ENCODE results near the gene ME1. TPM values are rescaled to one million over a fixed set of nuclear protein-coding genes. Genes with fewer than 3 reads are reported as not detected.
A peak's percentile ranks its signal among the peaks of the same experiment; 100 is the strongest.

ME1 gene
- total and polyA plus RNA-seq, 9 donors = 1.4 to 2.5 (median 1.9) TPM

GRCh38 chr6:83403191-83403590, 27.7 kb downstream of the ME1 start:
- H3K27ac ChIP-seq (ENCODE audit: low read length) = no peak overlapping the region
- H3K36me3 ChIP-seq (ENCODE audit: control insufficient read depth, insufficient read depth, low read length) = no peaks in the 10 kb centered on the region
- WGBS (ENCODE audit: insufficient coverage) = no CpG with 5 or more reads among the region's 1 CpG
- no peaks in the 10 kb centered on the region for H3K27me3 ChIP-seq (ENCODE audit: control insufficient read depth, insufficient read depth, low read length)
- no peaks in the 10 kb centered on the region for H3K4me1 ChIP-seq (ENCODE audit: control insufficient read depth, insufficient read depth, low read length)
- DNase-seq = no peak
- no peaks in the 10 kb centered on the region for H3K9me3 ChIP-seq (replicated peaks; ENCODE audit: control insufficient read depth, low read depth, low read length)
- no peak overlapping the region for H3K4me3 ChIP-seq (ENCODE audit: low read length)

GRCh38 chr6:83389606-83390005, 41.2 kb downstream of the ME1 start:
- Histone ChIP-seq H3K27ac (ENCODE audit: low read length) (no peak overlapping the region), H3K4me1 (ENCODE audit: control insufficient read depth, insufficient read depth, low read length) (no peaks in the 10 kb centered on the region), H3K9me3 (replicated peaks; ENCODE audit: control insufficient read depth, low read depth, low read length) (no peaks in the 10 kb centered on the region), H3K4me3 (ENCODE audit: low read length) (no peak overlapping the region), H3K27me3 (ENCODE audit: control insufficient read depth, insufficient read depth, low read length) (no peaks in the 10 kb centered on the region), H3K36me3 (ENCODE audit: control insufficient read depth, insufficient read depth, low read length) (no peaks in the 10 kb centered on the region)
- peak; percentile 66 for DNase-seq
- no CpG with 5 or more reads among the region's 2 CpGs for WGBS (ENCODE audit: insufficient coverage)

GRCh38 chr6:83385473-83385872, 45.4 kb downstream of the ME1 start:
- Histone ChIP-seq H3K4me3 (ENCODE audit: low read length) (no peak overlapping the region), H3K9me3 (replicated peaks; ENCODE audit: control insufficient read depth, low read depth, low read length) (no peaks in the 10 kb centered on the region), H3K36me3 (ENCODE audit: control insufficient read depth, insufficient read depth, low read length) (no peaks in the 10 kb centered on the region), H3K27me3 (ENCODE audit: control insufficient read depth, insufficient read depth, low read length) (no peaks in the 10 kb centered on the region), H3K27ac (ENCODE audit: low read length) (no peak overlapping the region), H3K4me1 (ENCODE audit: control insufficient read depth, insufficient read depth, low read length) (no peaks in the 10 kb centered on the region)
- DNase-seq = peak; percentile 77
- no CpG with 5 or more reads among the region's 3 CpGs for WGBS (ENCODE audit: insufficient coverage)

- H3K4me1 ChIP-seq (ENCODE audit: control insufficient read depth, insufficient read depth, low read length) = no peaks in the 10 kb centered on the region
- no peak overlapping the region for H3K27ac ChIP-seq (ENCODE audit: low read length)
These were observed 46.1 kb downstream of the ME1 start for GRCh38 chr6:83384751-83385150.

DNA sequence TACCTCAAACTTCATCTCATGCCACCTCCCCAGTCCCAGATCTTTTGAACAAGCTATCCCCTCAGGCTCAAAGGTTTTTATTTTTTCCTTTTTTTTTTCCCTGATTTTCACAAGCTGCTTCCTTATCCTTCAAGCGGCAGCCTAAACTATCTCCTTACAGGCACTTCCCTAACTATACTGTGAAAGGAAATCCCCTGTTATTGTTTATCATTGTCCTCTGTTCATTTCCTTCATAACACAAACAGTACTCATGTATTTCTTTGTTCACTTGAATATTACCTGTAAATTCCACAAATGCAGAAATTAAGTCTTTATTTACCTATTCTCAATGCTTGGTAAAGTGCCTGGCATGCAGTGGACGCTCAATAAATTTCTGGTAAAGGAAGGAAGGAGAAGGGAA, 48.9 kb downstream of the ME1 start:
- Histone ChIP-seq H3K4me1 (ENCODE audit: control insufficient read depth, insufficient read depth, low read length) (no peaks in the 10 kb centered on the region), H3K4me3 (ENCODE audit: low read length) (no peak overlapping the region), H3K36me3 (ENCODE audit: control insufficient read depth, insufficient read depth, low read length) (no peaks in the 10 kb centered on the region), H3K27me3 (ENCODE audit: control insufficient read depth, insufficient read depth, low read length) (no peaks in the 10 kb centered on the region), H3K9me3 (replicated peaks; ENCODE audit: control insufficient read depth, low read depth, low read length) (no peaks in the 10 kb centered on the region), H3K27ac (ENCODE audit: low read length) (no peak overlapping the region)
- DNase-seq = no peak
- no CpG with 5 or more reads among the region's 2 CpGs for WGBS (ENCODE audit: insufficient coverage)

More at GRCh38 chr6:83384751-83385150, 46.1 kb downstream of the ME1 start:
- Histone ChIP-seq H3K9me3 (replicated peaks; ENCODE audit: control insufficient read depth, low read depth, low read length) (no peaks in the 10 kb centered on the region), H3K27me3 (ENCODE audit: control insufficient read depth, insufficient read depth, low read length) (no peaks in the 10 kb centered on the region), H3K4me3 (ENCODE audit: low read length) (no peak overlapping the region), H3K36me3 (ENCODE audit: control insufficient read depth, insufficient read depth, low read length) (no peaks in the 10 kb centered on the region)
- no peak for DNase-seq

DNA sequence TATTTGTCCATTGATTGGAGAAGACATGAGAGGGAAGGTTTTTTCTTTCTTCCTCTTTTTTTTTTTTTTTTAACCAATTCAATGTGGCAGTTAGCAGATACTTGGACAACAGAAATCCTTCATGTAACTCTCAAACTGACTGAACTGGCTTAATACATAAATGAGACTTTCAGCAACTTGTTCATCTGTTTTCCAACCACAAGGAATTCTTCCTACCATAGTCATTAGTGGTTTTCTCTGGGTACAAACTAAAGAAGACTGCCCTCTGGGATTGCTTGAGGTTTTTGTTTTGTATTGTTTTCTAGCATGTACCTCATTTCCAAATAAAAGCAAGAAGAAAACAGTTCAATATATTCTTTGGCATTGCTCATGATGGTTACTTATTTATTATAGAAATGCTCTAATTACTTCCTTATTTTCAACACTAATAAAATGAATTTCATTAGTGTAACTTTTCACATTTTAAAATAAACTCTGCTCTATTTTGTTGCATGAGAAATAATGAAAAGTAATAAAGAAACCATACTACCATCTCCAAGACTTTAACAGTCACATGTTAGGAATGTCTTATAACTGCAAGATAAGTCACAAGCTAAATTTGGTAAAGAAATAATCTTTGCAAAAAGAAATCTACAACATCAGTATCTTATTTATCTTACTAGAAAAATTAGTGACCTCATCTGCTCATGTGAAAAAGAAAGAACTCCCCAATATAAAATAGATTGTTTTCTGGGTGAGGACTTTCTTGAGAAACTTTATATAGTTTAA, 52.0 kb downstream of the ME1 start:
- DNase-seq = no peak
- H3K4me1 ChIP-seq (ENCODE audit: control insufficient read depth, insufficient read depth, low read length) = no peaks in the 10 kb centered on the region
- H3K36me3 ChIP-seq (ENCODE audit: control insufficient read depth, insufficient read depth, low read length) = no peaks in the 10 kb centered on the region
- no peaks in the 10 kb centered on the region for H3K9me3 ChIP-seq (replicated peaks; ENCODE audit: control insufficient read depth, low read depth, low read length)
- H3K4me3 ChIP-seq (ENCODE audit: low read length) = no peak overlapping the region
- no peaks in the 10 kb centered on the region for H3K27me3 ChIP-seq (ENCODE audit: control insufficient read depth, insufficient read depth, low read length)
- H3K27ac ChIP-seq (ENCODE audit: low read length) = no peak overlapping the region

GRCh38 chr6:83371423-83371822, 59.4 kb downstream of the ME1 start:
- no peak overlapping the region for H3K4me3 ChIP-seq (ENCODE audit: low read length)
- 0% methylated on average over 1 of the region's 3 CpGs for WGBS (ENCODE audit: insufficient coverage)
- no peaks in the 10 kb centered on the region for H3K36me3 ChIP-seq (ENCODE audit: control insufficient read depth, insufficient read depth, low read length)
- H3K27ac ChIP-seq (ENCODE audit: low read length) = peak overlapping the region; percentile 23
- DNase-seq = peak; percentile 78
- no peaks in the 10 kb centered on the region for H3K9me3 ChIP-seq (replicated peaks; ENCODE audit: control insufficient read depth, low read depth, low read length)
- peaks cover under 1% of the 10 kb centered on the region for H3K4me1 ChIP-seq (ENCODE audit: control insufficient read depth, insufficient read depth, low read length)
- no peaks in the 10 kb centered on the region for H3K27me3 ChIP-seq (ENCODE audit: control insufficient read depth, insufficient read depth, low read length)

GRCh38 chr6:83370567-83370966, 60.3 kb downstream of the ME1 start:
- no peaks in the 10 kb centered on the region for H3K36me3 ChIP-seq (ENCODE audit: control insufficient read depth, insufficient read depth, low read length)
- peak overlapping the region; percentile 76 for H3K27ac ChIP-seq (ENCODE audit: low read length)
- peak; percentile 90 for DNase-seq
- no peak overlapping the region for H3K4me3 ChIP-seq (ENCODE audit: low read length)
- H3K27me3 ChIP-seq (ENCODE audit: control insufficient read depth, insufficient read depth, low read length) = no peaks in the 10 kb centered on the region
- no peaks in the 10 kb centered on the region for H3K9me3 ChIP-seq (replicated peaks; ENCODE audit: control insufficient read depth, low read depth, low read length)
- WGBS (ENCODE audit: insufficient coverage) = no CpG with 5 or more reads among the region's 3 CpGs
- peaks cover 6% of the 10 kb centered on the region for H3K4me1 ChIP-seq (ENCODE audit: control insufficient read depth, insufficient read depth, low read length)

GRCh38 chr6:83369692-83370091, 61.2 kb downstream of the ME1 start:
- H3K4me3 ChIP-seq (ENCODE audit: low read length) = no peak overlapping the region
- no peaks in the 10 kb centered on the region for H3K27me3 ChIP-seq (ENCODE audit: control insufficient read depth, insufficient read depth, low read length)
- DNase-seq = no peak
- H3K36me3 ChIP-seq (ENCODE audit: control insufficient read depth, insufficient read depth, low read length) = no peaks in the 10 kb centered on the region
- H3K27ac ChIP-seq (ENCODE audit: low read length) = no peak overlapping the region
- no peaks in the 10 kb centered on the region for H3K9me3 ChIP-seq (replicated peaks; ENCODE audit: control insufficient read depth, low read depth, low read length)
- peaks cover 6% of the 10 kb centered on the region for H3K4me1 ChIP-seq (ENCODE audit: control insufficient read depth, insufficient read depth, low read length)
- no CpG with 5 or more reads among the region's 3 CpGs for WGBS (ENCODE audit: insufficient coverage)

DNA sequence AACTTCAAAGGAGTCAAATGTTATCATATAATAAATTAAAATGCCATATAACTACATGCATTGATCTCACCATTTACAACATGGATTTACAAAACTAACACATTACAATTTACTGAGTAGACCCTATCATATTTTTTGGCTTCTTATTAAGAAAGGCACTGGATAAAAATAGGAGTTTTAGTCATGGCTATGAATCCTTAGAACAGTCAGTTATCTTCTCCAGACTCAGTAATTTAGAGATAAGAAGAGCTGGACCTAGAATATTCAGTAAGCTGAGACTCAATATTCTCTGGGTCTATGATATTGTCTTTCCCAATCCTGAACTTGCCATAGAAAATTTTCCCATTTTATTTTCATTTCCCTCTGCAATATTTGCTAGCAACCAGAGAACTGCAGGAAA, 62.3 kb downstream of the ME1 start:
- Histone ChIP-seq H3K27me3 (ENCODE audit: control insufficient read depth, insufficient read depth, low read length) (no peaks in the 10 kb centered on the region), H3K4me1 (ENCODE audit: control insufficient read depth, insufficient read depth, low read length) (peaks cover 6% of the 10 kb centered on the region), H3K4me3 (ENCODE audit: low read length) (no peak overlapping the region), H3K27ac (ENCODE audit: low read length) (no peak overlapping the region), H3K9me3 (replicated peaks; ENCODE audit: control insufficient read depth, low read depth, low read length) (no peaks in the 10 kb centered on the region), H3K36me3 (ENCODE audit: control insufficient read depth, insufficient read depth, low read length) (no peaks in the 10 kb centered on the region)
- DNase-seq = no peak

DNA sequence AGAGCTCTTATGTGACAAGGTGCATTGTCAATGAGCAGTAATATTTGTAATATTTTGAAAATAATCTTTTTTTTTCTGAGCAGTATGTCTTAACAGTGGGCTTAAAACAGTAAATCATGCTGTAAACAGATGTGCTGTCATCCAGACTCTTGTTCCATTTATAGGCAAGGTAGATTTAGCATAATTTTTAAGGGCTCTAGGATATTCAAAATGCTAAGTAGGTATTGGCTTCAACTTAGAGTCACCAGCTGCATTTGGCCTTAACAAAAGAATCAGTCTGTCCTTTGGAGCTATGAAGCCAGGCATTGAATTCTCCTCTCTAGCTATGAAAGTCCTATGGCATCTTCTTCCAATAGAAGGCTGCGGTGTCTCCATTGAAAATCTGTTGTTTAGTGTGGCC, 63.7 kb downstream of the ME1 start:
- Histone ChIP-seq H3K4me3 (ENCODE audit: low read length) (no peak overlapping the region), H3K27ac (ENCODE audit: low read length) (no peak overlapping the region), H3K9me3 (replicated peaks; ENCODE audit: control insufficient read depth, low read depth, low read length) (no peaks in the 10 kb centered on the region), H3K36me3 (ENCODE audit: control insufficient read depth, insufficient read depth, low read length) (no peaks in the 10 kb centered on the region), H3K4me1 (ENCODE audit: control insufficient read depth, insufficient read depth, low read length) (peaks cover 6% of the 10 kb centered on the region), H3K27me3 (ENCODE audit: control insufficient read depth, insufficient read depth, low read length) (no peaks in the 10 kb centered on the region)
- no CpG with 5 or more reads among the region's 1 CpG for WGBS (ENCODE audit: insufficient coverage)
- no peak for DNase-seq

All from muscle of leg (tissue), 11 donors.